Measurements from ENCODE around the gene MISFA. TPM values are rescaled to one million over a fixed set of nuclear protein-coding genes. Genes with fewer than 3 reads are reported as not detected.

MISFA gene
- total and polyA plus RNA-seq, 9 of the 15 experiments (the other 6 are each of a cell fraction or from before 2014, with no cell fraction given), result 1.6 to 6.3 (median 3.4) TPM

GRCh38 chr11:18634140-18635032, 34.8 kb downstream of the MISFA start, which contains the start of gene SPTY2D1 (continued):
- TF ChIP-seq UBTF (IDR thresholded peaks at IDR 0.05; ENCODE audit: borderline replicate concordance in 1 of 2, low read depth in 2 of 2, low read length in 2 of 2) (0 out of 4 replicates have a peak, but pooled peaks of 1 of the 2 experiments have one; percentile 55), ESRRB (CRISPR knock-in tag; IDR thresholded peaks at IDR 0.05; ENCODE audit: borderline replicate concordance) (no peak), PHF8 (IDR thresholded peaks at IDR 0.05; ENCODE audit: borderline replicate concordance, low read length) (peak; percentile 96), ZNF431 (CRISPR knock-in tag; IDR thresholded peaks at IDR 0.05) (peak; percentile 68; the same call in 1 of the 2 replicates), ZNF644 (tag; IDR thresholded peaks at IDR 0.05; ENCODE audit: low read depth) (no peak), POLR2B (IDR thresholded peaks at IDR 0.05; ENCODE audit: low read depth, partially characterized antibody) (peak; percentile 95), EHMT2 (IDR thresholded peaks at IDR 0.05) (0 out of 2 replicates have a peak, but pooled peaks have one; percentile 19), DDX20 (tag; IDR thresholded peaks at IDR 0.05; ENCODE audit: low read depth) (no peak), ATF1 (CRISPR knock-in tag; IDR thresholded peaks at IDR 0.05) (peak; percentile 91), ATF1 (tag; IDR thresholded peaks at IDR 0.05) (peak; percentile 99), BACH1 (tag; IDR thresholded peaks at IDR 0.05) (peak; percentile 33; the same call in 1 of the 2 replicates), MAFG (tag; conservative IDR thresholded peaks at IDR 0.05) (peak; percentile 65), ZBTB2 (IDR thresholded peaks at IDR 0.05) (peak; percentile 89), ZNF143 (CRISPR knock-in tag; IDR thresholded peaks at IDR 0.05) (no peak)
- TF ChIP-seq, protein P1, sequence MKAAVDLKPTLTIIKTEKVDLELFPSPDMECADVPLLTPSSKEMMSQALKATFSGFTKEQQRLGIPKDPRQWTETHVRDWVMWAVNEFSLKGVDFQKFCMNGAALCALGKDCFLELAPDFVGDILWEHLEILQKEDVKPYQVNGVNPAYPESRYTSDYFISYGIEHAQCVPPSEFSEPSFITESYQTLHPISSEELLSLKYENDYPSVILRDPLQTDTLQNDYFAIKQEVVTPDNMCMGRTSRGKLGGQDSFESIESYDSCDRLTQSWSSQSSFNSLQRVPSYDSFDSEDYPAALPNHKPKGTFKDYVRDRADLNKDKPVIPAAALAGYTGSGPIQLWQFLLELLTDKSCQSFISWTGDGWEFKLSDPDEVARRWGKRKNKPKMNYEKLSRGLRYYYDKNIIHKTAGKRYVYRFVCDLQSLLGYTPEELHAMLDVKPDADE (conservative IDR thresholded peaks at IDR 0.05; ENCODE audit: control insufficient read depth, low read depth, low read length), result peak; percentile 93
- TF ChIP-seq, protein P2, sequence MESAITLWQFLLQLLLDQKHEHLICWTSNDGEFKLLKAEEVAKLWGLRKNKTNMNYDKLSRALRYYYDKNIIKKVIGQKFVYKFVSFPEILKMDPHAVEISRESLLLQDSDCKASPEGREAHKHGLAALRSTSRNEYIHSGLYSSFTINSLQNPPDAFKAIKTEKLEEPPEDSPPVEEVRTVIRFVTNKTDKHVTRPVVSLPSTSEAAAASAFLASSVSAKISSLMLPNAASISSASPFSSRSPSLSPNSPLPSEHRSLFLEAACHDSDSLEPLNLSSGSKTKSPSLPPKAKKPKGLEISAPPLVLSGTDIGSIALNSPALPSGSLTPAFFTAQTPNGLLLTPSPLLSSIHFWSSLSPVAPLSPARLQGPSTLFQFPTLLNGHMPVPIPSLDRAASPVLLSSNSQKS (CRISPR knock-in tag; IDR thresholded peaks at IDR 0.05), result no peak
- TF ChIP-seq, protein P3, sequence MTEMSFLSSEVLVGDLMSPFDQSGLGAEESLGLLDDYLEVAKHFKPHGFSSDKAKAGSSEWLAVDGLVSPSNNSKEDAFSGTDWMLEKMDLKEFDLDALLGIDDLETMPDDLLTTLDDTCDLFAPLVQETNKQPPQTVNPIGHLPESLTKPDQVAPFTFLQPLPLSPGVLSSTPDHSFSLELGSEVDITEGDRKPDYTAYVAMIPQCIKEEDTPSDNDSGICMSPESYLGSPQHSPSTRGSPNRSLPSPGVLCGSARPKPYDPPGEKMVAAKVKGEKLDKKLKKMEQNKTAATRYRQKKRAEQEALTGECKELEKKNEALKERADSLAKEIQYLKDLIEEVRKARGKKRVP (CRISPR knock-in tag; IDR thresholded peaks at IDR 0.05), result peak; percentile 42; the same call in 1 of the 2 replicates
- TF ChIP-seq, protein P4, sequence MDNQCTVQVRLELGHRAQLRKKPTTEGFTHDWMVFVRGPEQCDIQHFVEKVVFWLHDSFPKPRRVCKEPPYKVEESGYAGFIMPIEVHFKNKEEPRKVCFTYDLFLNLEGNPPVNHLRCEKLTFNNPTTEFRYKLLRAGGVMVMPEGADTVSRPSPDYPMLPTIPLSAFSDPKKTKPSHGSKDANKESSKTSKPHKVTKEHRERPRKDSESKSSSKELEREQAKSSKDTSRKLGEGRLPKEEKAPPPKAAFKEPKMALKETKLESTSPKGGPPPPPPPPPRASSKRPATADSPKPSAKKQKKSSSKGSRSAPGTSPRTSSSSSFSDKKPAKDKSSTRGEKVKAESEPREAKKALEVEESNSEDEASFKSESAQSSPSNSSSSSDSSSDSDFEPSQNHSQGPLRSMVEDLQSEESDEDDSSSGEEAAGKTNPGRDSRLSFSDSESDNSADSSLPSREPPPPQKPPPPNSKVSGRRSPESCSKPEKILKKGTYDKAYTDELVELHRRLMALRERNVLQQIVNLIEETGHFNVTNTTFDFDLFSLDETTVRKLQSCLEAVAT (IDR thresholded peaks at IDR 0.05), result peak in 1 of 2 experiments; percentile 51; a peak in 1 of 4 replicates
